Neural progenitor cell (in vitro differentiated cells): ENCODE results near the gene NTRK3. TPM values are rescaled to one million over a fixed set of nuclear protein-coding genes. Genes with fewer than 3 reads are reported as not detected.

Source experiments
- DNase-seq: peaks from one replicate; pipeline ENCODE4 v3.0.0-alpha.2; 2016; ENCODE audit warnings: low spot score
- H2AFZ ChIP-seq: fragments of 200-600 bp; sonication (generic); replicated peaks from 2 replicates; pipeline ENCODE4 v1.6.1; 2016; ENCODE audit warnings: antibody characterized with exemption
- H3F3A ChIP-seq: fragments of 200-600 bp; sonication (generic); 2 replicates; pipeline ENCODE4 v1.6.1; 2016; ENCODE audit warnings: antibody characterized with exemption, low read depth
- H3K27ac ChIP-seq: fragments of 200-600 bp; sonication (generic); 2 replicates; pipeline ENCODE4 v1.5.1; 2016; ENCODE audit warnings: mild to moderate bottlenecking
- H3K27me3 ChIP-seq: fragments of 200-600 bp; sonication (generic); 2 replicates; pipeline ENCODE4 v1.6.1; 2016; ENCODE audit warnings: mild to moderate bottlenecking, moderate library complexity
- H3K36me3 ChIP-seq: fragments of 200-600 bp; sonication (generic); 2 replicates; pipeline ENCODE4 v1.5.1; 2016
- H3K4me1 ChIP-seq: fragments of 200-600 bp; sonication (generic); 2 replicates; pipeline ENCODE4 v1.6.1; 2016; ENCODE audit warnings: mixed run types
- H3K4me2 ChIP-seq: fragments of 200-600 bp; sonication (generic); 2 replicates; pipeline ENCODE4 v1.6.1; 2016
- H3K4me3 ChIP-seq: fragments of 200-600 bp; sonication (generic); 2 replicates; pipeline ENCODE4 v1.5.1; 2016
- H3K79me2 ChIP-seq: fragments of 200-600 bp; sonication (generic); 2 replicates; pipeline ENCODE4 v1.6.1; 2016; ENCODE audit warnings: low read depth
- H3K9ac ChIP-seq: fragments of 200-600 bp; sonication (generic); 2 replicates; pipeline ENCODE4 v1.6.1; 2016
- H3K9me3 ChIP-seq: fragments of 200-600 bp; sonication (generic); 2 replicates; pipeline ENCODE4 v1.5.1; 2016; ENCODE audit warnings: low read depth
- H4K20me1 ChIP-seq: fragments of 200-600 bp; sonication (generic); 2 replicates; pipeline ENCODE4 v1.6.1; 2016; ENCODE audit warnings: low read depth
- H3K27ac Mint-ChIP-seq: 3 replicates; pipeline ENCODE4 v1.8.0; 2021; ENCODE audit warnings: mixed read lengths
- H3K27me3 Mint-ChIP-seq: 2 replicates; pipeline ENCODE4 v1.8.0; 2022; ENCODE audit warnings: low read depth, mild to moderate bottlenecking, inconsistent platforms, moderate library complexity, mixed read lengths; ENCODE audit not compliant: insufficient read depth
- H3K36me3 Mint-ChIP-seq: 3 replicates; pipeline ENCODE4 v1.8.0; 2021; ENCODE audit warnings: mixed read lengths
- H3K4me1 Mint-ChIP-seq: 3 replicates; pipeline ENCODE4 v1.8.0; 2021; ENCODE audit warnings: mixed read lengths
- H3K4me3 Mint-ChIP-seq: 3 replicates; pipeline ENCODE4 v1.8.0; 2021; ENCODE audit warnings: mild to moderate bottlenecking, moderate library complexity, mixed read lengths
- H3K9me3 Mint-ChIP-seq: 3 replicates; pipeline ENCODE4 v1.8.0; 2020; ENCODE audit warnings: mixed read lengths
- EZH2 ChIP-seq: fragments of 200-600 bp; sonication (generic); IDR thresholded peaks from 2 replicates; pipeline ENCODE4 v1.6.1; 2017; ENCODE audit warnings: antibody characterized with exemption, mild to moderate bottlenecking, moderate library complexity
- EZH2phosphoT487 ChIP-seq: fragments of 200-600 bp; sonication (generic); IDR thresholded peaks from 2 replicates; pipeline ENCODE4 v1.6.1; 2017; ENCODE audit warnings: antibody characterized with exemption
- total RNA-seq: library from RNA; depleted of rRNA; stranded (reverse); fragments of >200 nt; gene quantifications from 2 replicates; pipeline ENCODE4 v1.2.3, GENCODE V29; 2015; ENCODE audit warnings: low replicate concordance
- TF ChIP-seq, protein P1 (sequence below): fragments of 200-600 bp; sonication (generic); IDR thresholded peaks from 2 replicates; pipeline ENCODE4 v1.5.1; 2017; ENCODE audit warnings: antibody characterized with exemption, mild to moderate bottlenecking

The NTRK3 gene
- total RNA-seq, 1 donor from 2014 or later = 2.0 TPM

DNA sequence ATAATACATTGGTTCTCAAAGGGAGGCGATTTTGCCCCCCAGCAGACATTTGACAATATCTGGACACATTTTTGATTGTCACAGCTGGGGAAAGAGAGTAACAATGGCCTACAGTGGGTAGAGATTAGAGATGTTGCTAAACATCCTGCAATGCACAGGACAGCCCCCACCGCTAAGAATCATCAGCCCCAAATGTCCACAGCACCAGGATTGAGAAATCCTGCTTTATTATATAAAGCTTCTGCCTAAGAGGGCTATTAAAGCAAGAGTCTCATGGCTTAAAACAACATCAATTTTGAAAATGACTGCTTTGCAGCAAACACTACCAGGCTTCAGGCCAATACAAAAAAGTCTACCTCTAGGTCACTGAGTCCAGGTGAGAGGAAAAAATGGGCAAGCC lies 68.2 kb downstream of the NTRK3 start:
- no peak for DNase-seq
- no peak overlapping the region for H3K27ac ChIP-seq
- TF ChIP-seq, protein P1, sequence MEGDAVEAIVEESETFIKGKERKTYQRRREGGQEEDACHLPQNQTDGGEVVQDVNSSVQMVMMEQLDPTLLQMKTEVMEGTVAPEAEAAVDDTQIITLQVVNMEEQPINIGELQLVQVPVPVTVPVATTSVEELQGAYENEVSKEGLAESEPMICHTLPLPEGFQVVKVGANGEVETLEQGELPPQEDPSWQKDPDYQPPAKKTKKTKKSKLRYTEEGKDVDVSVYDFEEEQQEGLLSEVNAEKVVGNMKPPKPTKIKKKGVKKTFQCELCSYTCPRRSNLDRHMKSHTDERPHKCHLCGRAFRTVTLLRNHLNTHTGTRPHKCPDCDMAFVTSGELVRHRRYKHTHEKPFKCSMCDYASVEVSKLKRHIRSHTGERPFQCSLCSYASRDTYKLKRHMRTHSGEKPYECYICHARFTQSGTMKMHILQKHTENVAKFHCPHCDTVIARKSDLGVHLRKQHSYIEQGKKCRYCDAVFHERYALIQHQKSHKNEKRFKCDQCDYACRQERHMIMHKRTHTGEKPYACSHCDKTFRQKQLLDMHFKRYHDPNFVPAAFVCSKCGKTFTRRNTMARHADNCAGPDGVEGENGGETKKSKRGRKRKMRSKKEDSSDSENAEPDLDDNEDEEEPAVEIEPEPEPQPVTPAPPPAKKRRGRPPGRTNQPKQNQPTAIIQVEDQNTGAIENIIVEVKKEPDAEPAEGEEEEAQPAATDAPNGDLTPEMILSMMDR = no peak
- TF ChIP-seq EZH2phosphoT487 = no peak
- no peak for TF ChIP-seq EZH2
- no peaks in the 10 kb centered on the region for H3K36me3 ChIP-seq
- Mint-ChIP-seq H3K9me3 (no peaks in the 10 kb centered on the region), H3K27me3 (peaks cover 4% of the 10 kb centered on the region), H3K4me1 (peaks cover 3% of the 10 kb centered on the region), H3K36me3 (no peaks in the 10 kb centered on the region), H3K27ac (no peak overlapping the region), H3K4me3 (no peak overlapping the region)
- H3K79me2 ChIP-seq = no peaks in the 10 kb centered on the region
- H3K9me3 ChIP-seq = no peaks in the 10 kb centered on the region
- H3K4me2 ChIP-seq = no peak overlapping the region
- H3K4me3 ChIP-seq = no peak overlapping the region
- no peaks in the 10 kb centered on the region for H3K27me3 ChIP-seq
- H2AFZ ChIP-seq = no peak overlapping the region
- H3K4me1 ChIP-seq = no peaks in the 10 kb centered on the region
- H4K20me1 ChIP-seq = no peaks in the 10 kb centered on the region
- H3K9ac ChIP-seq = no peak overlapping the region
- H3F3A ChIP-seq = no peaks in the 10 kb centered on the region

DNA sequence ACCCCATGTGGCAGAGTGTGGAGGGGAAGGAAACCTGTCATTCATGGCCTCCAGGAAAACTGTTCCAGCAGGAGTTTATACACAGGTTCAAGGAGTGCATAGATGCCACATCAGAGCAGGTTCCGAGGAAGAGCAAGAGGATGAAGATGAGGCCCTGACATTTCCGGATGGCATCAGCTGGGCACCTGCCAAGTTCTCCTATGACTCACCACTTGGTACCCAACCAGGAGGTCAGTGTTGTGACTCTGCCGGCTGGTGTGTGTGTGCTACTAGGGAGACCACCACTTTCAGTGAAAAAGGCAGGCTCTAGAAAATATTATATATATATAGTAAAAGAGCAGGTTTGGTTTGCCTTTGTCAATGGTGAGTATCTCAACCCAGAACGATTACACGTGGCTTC lies 69.3 kb downstream of the NTRK3 start:
- Mint-ChIP-seq H3K4me1 (peaks cover 3% of the 10 kb centered on the region), H3K27me3 (peaks cover 4% of the 10 kb centered on the region), H3K36me3 (no peaks in the 10 kb centered on the region), H3K4me3 (no peak overlapping the region), H3K27ac (no peak overlapping the region), H3K9me3 (no peaks in the 10 kb centered on the region)
- Histone ChIP-seq H3K9ac (no peak overlapping the region), H3K27ac (no peak overlapping the region), H2AFZ (no peak overlapping the region), H3K27me3 (no peaks in the 10 kb centered on the region), H3K4me1 (no peaks in the 10 kb centered on the region), H4K20me1 (no peaks in the 10 kb centered on the region), H3F3A (no peaks in the 10 kb centered on the region), H3K79me2 (no peaks in the 10 kb centered on the region), H3K36me3 (no peaks in the 10 kb centered on the region), H3K4me3 (no peak overlapping the region), H3K9me3 (no peaks in the 10 kb centered on the region), H3K4me2 (no peak overlapping the region)
- DNase-seq = no peak
- TF ChIP-seq EZH2 (no peak), EZH2phosphoT487 (no peak)
- TF ChIP-seq, protein P1 = no peak

DNA sequence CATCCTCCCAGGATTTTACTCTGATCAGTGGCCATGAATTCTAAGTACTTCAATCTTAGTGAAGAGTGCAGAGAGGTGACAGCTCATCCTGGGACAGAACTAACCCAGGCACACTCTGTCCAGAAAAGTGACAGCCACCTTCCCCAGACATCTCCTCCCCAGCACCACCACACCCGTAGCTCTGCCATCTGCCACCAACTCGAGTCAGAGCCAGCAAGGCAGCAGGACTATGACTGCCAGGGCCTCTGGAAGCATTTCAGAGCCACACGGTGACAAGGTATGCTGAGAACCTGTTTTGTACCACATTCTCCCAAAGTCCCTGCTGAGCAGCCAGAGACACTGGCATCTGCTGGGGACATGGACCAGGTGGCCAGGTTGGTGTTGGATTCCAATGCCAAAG lies 71.0 kb downstream of the NTRK3 start:
- H3K27me3 Mint-ChIP-seq = peaks cover 4% of the 10 kb centered on the region
- TF ChIP-seq, protein P1 = no peak
- TF ChIP-seq EZH2phosphoT487 (no peak), EZH2 (no peak)
- Histone ChIP-seq H3K4me3 (no peak overlapping the region), H3F3A (no peaks in the 10 kb centered on the region), H3K27ac (no peak overlapping the region), H3K9me3 (no peaks in the 10 kb centered on the region), H3K79me2 (no peaks in the 10 kb centered on the region), H3K4me2 (no peak overlapping the region), H3K4me1 (no peaks in the 10 kb centered on the region), H3K9ac (no peak overlapping the region), H3K36me3 (no peaks in the 10 kb centered on the region), H4K20me1 (no peaks in the 10 kb centered on the region), H2AFZ (no peak overlapping the region), H3K27me3 (no peaks in the 10 kb centered on the region)
- no peak for DNase-seq
- no peak overlapping the region for H3K27ac Mint-ChIP-seq
- no peaks in the 10 kb centered on the region for H3K36me3 Mint-ChIP-seq
- no peaks in the 10 kb centered on the region for H3K9me3 Mint-ChIP-seq
- H3K4me1 Mint-ChIP-seq = no peaks in the 10 kb centered on the region
- no peak overlapping the region for H3K4me3 Mint-ChIP-seq
